HCT116 (cell line): Measurements from ENCODE around the gene CCND1. TPM values are rescaled to one million over a fixed set of nuclear protein-coding genes. Genes with fewer than 3 reads are reported as not detected.

Source experiments
- ATAC-seq: fragments of 200-7000 bp; cut with Tn5 transposase; 2 replicates; pipeline ENCODE4 v1.9.1; 2020; ENCODE audit warnings: mild to moderate bottlenecking, moderate library complexity
- BruUV-seq: library from RNA; stranded (reverse); fragments of 400-500 nt; replicated peaks from 2 replicates; lab custom pipeline; 2021; lab: Mats Ljungman, UMichigan
- CTCF ChIA-PET: fragments of 300-600 bp; sonication (Branson Sonifier 250); formaldehyde crosslinking; loops from one replicate; lab custom pipeline; 2021; ENCODE audit warnings: antibody characterized with exemption; lab: Charles Lee
- POLR2A ChIA-PET: fragments of 300-600, 350-600 bp; sonication (Branson Sonifier 250); formaldehyde crosslinking; loops from one replicate; lab custom pipeline; 2021; ENCODE audit warnings: antibody characterized with exemption; lab: Charles Lee
- RAD21 ChIA-PET, 2 experiments: fragments of 300-600 bp; sonication (Branson Sonifier 250); formaldehyde crosslinking; loops; one replicate each; lab custom pipeline; 2023; ENCODE audit warnings: low total read pairs in 2 of 2; ENCODE audit not compliant: uncharacterized antibody in 2 of 2, unreplicated experiment in 2 of 2, low non-redundant PET in 1 of 2; lab: Charles Lee
- DNase-seq: peaks from one replicate; pipeline ENCODE4 v3.0.0-alpha.2; 2010; ENCODE audit warnings: low read depth, low spot score
- H2AFZ ChIP-seq: fragments of 200-600 bp; shearing (Covaris generic), sonication (generic); 2 replicates; pipeline ENCODE4 v1.6.1; 2017; ENCODE audit warnings: low read depth, mixed run types, mixed read lengths, antibody characterized with exemption, low read length; ENCODE audit not compliant: poor library complexity, severe bottlenecking
- H3K27ac ChIP-seq: 2 replicates; pipeline ENCODE4 v1.5.1; 2012; ENCODE audit warnings: low read depth, low read length
- H3K27me3 ChIP-seq: fragments of 200-600 bp; sonication (generic); 2 replicates; pipeline ENCODE4 v1.6.1; 2016; ENCODE audit warnings: mixed run types, low read length, mixed read lengths; ENCODE audit not compliant: insufficient read depth
- H3K36me3 ChIP-seq, 2 experiments: fragments of 200-500 bp in 1 of 2; fragments of 200-600 bp in 1 of 2; sonication (Bioruptor generic) in 1 of 2; sonication (generic) in 1 of 2; 2 replicates each; pipeline versions ENCODE4 v1.5.1 to v1.6.1; 2014 to 2016; ENCODE audit warnings: low read length in 2 of 2, inconsistent platforms in 1 of 2, mixed read lengths in 1 of 2, mixed run types in 1 of 2; ENCODE audit not compliant: insufficient read depth in 2 of 2, control insufficient read depth in 1 of 2
- H3K4me1 ChIP-seq, 2 experiments: fragments of 200-600 bp in 1 of 2; sonication (generic) in 1 of 2; 2 replicates each; pipeline versions ENCODE4 v1.5.1 to v1.6.1; 2012 to 2017; ENCODE audit warnings: low read length in 2 of 2, inconsistent platforms in 1 of 2, mild to moderate bottlenecking in 1 of 2, mixed read lengths in 1 of 2, mixed run types in 1 of 2, moderate library complexity in 1 of 2; ENCODE audit not compliant: insufficient read depth in 2 of 2, control insufficient read depth in 1 of 2
- H3K4me2 ChIP-seq: fragments of 200-600 bp; sonication (generic); 2 replicates; pipeline ENCODE4 v1.6.1; 2017; ENCODE audit warnings: mixed run types, low read length, mixed read lengths
- H3K4me3 ChIP-seq, 2 experiments: fragments of 200-600 bp in 1 of 2; sonication (generic) in 1 of 2; replicated peaks in 1 of 2; 2 replicates each; pipeline ENCODE4 v1.5.1; 2011 to 2016; ENCODE audit warnings: low read length in 2 of 2, control low read depth in 1 of 2, low read depth in 1 of 2, mild to moderate bottlenecking in 1 of 2, mixed read lengths in 1 of 2, mixed run types in 1 of 2
- H3K79me2 ChIP-seq: fragments of 200-600 bp; sonication (generic); 2 replicates; pipeline ENCODE4 v1.6.1; 2017; ENCODE audit warnings: mild to moderate bottlenecking, mixed run types, low read length, moderate library complexity, mixed read lengths; ENCODE audit not compliant: insufficient read depth
- H3K9ac ChIP-seq: fragments of 200-600 bp; sonication (generic); 2 replicates; pipeline ENCODE4 v1.6.1; 2016; ENCODE audit warnings: low read length, mixed read lengths
- H3K9me2 ChIP-seq: fragments of 200-600 bp; sonication (generic), shearing (Covaris generic); 2 replicates; pipeline ENCODE4 v1.6.1; 2017; ENCODE audit warnings: mixed run types, mild to moderate bottlenecking, moderate library complexity; ENCODE audit not compliant: insufficient read depth
- H3K9me3 ChIP-seq, 2 experiments: fragments of 200-500 bp in 1 of 2; fragments of 200-600 bp in 1 of 2; sonication (Bioruptor generic) in 1 of 2; sonication (generic) in 1 of 2; 2 replicates each; pipeline ENCODE4 v1.6.1; 2014 to 2017; ENCODE audit warnings: low read length in 2 of 2, mixed read lengths in 2 of 2, inconsistent platforms in 1 of 2, low read depth in 1 of 2, mild to moderate bottlenecking in 1 of 2, mixed run types in 1 of 2, moderate library complexity in 1 of 2; ENCODE audit not compliant: control insufficient read depth in 1 of 2, insufficient read depth in 1 of 2
- H4K20me1 ChIP-seq: fragments of 200-600 bp; sonication (generic), shearing (Covaris generic); 2 replicates; pipeline ENCODE4 v1.6.1; 2017; ENCODE audit warnings: mixed run types, mild to moderate bottlenecking, moderate library complexity; ENCODE audit not compliant: insufficient read depth
- ATF3 ChIP-seq: IDR thresholded peaks from 2 replicates; pipeline ENCODE4 v1.6.1; 2012
- CBX3 ChIP-seq: IDR thresholded peaks from 2 replicates; pipeline ENCODE4 v1.6.1; 2012; ENCODE audit warnings: low read depth
- CEBPB ChIP-seq: IDR thresholded peaks from 2 replicates; pipeline ENCODE4 v1.6.1; 2012; ENCODE audit warnings: low read depth
- EGR1 ChIP-seq: IDR thresholded peaks from 2 replicates; pipeline ENCODE4 v1.6.1; 2012; ENCODE audit warnings: low read depth
- ELF1 ChIP-seq: IDR thresholded peaks from 2 replicates; pipeline ENCODE4 v1.6.1; 2012; ENCODE audit warnings: low read depth, borderline replicate concordance
- EZH2 ChIP-seq: fragments of 200-600 bp; sonication (generic); IDR thresholded peaks from 2 replicates; pipeline ENCODE4 v1.6.1; 2017; ENCODE audit warnings: antibody characterized with exemption, mixed run types
- EZH2phosphoT487 ChIP-seq: fragments of 200-600 bp; IDR thresholded peaks from 2 replicates; pipeline ENCODE4 v1.6.1; 2018; ENCODE audit warnings: antibody characterized with exemption, borderline replicate concordance
- MAX ChIP-seq: IDR thresholded peaks from 2 replicates; pipeline ENCODE4 v1.6.1; 2012
- POLR2AphosphoS5 ChIP-seq: IDR thresholded peaks from 2 replicates; pipeline ENCODE4 v1.6.1; 2011; ENCODE audit warnings: mild to moderate bottlenecking, low read depth, low read length, moderate library complexity
- REST ChIP-seq: IDR thresholded peaks from 2 replicates; pipeline ENCODE4 v1.6.1; 2012; ENCODE audit warnings: low read depth
- SIN3A ChIP-seq: IDR thresholded peaks from 2 replicates; pipeline ENCODE4 v1.6.1; 2012; ENCODE audit warnings: low read depth
- SP1 ChIP-seq: IDR thresholded peaks from 2 replicates; pipeline ENCODE4 v1.6.1; 2012; ENCODE audit warnings: low read depth
- SRF ChIP-seq: IDR thresholded peaks from 2 replicates; pipeline ENCODE4 v1.6.1; 2012; ENCODE audit warnings: low read depth
- TCF7L2 ChIP-seq: IDR thresholded peaks from 2 replicates; pipeline ENCODE4 v1.7.0; 2011; ENCODE audit warnings: borderline replicate concordance, inconsistent platforms; ENCODE audit not compliant: insufficient read depth, insufficient read length; ENCODE audit errors: extremely low read depth
- YY1 ChIP-seq: IDR thresholded peaks from 2 replicates; pipeline ENCODE4 v1.6.1; 2011; ENCODE audit warnings: low read length, low read depth, moderate library complexity, mild to moderate bottlenecking; ENCODE audit not compliant: insufficient replicate concordance; ENCODE audit errors: extremely low read depth
- ZBTB33 ChIP-seq: IDR thresholded peaks from 2 replicates; pipeline ENCODE4 v1.6.1; 2011; ENCODE audit warnings: mild to moderate bottlenecking, low read length, moderate library complexity; ENCODE audit not compliant: insufficient replicate concordance; ENCODE audit errors: extremely low read depth
- ZFX ChIP-seq: fragments of 450-650 bp; IDR thresholded peaks from 2 replicates; pipeline ENCODE4 v1.6.1; 2017
- ZNF274 ChIP-seq: fragments of 200-500 bp; sonication (Bioruptor generic); IDR thresholded peaks from 2 replicates; pipeline ENCODE4 v1.6.1; 2014; ENCODE audit warnings: mild to moderate bottlenecking, low read depth, low read length, inconsistent platforms
- intact Hi-C: fragments of 100-400 bp; cut with micrococcal nuclease; formaldehyde crosslinking; loops from 2 replicates; pipeline ENCODE4 v1.10.0; 2022
- total RNA-seq: library from RNA; stranded (reverse); gene quantifications from one replicate; pipeline ENCODE4 v1.2.1, GENCODE V29; 2021; ENCODE audit not compliant: unreplicated experiment

The CCND1 gene
- total RNA-seq, 1 experiment from 2014 or later, result 601 TPM

GRCh38 chr11:69613594-69613993 lies 27.4 kb upstream of the CCND1 start:
- ATAC-seq, result no peak
- POLR2A ChIA-PET, result no interaction called here

More at GRCh38 chr11:69613594-69613993, 27.4 kb upstream of the CCND1 start:
- H2AFZ ChIP-seq, result no peak overlapping the region
- H3K79me2 ChIP-seq, result no peaks in the 10 kb centered on the region
- TF ChIP-seq ATF3, result no peak
- TF ChIP-seq CEBPB, result no peak
- TF ChIP-seq EZH2phosphoT487, result no peak
- TF ChIP-seq EZH2, result no peak
- no peak for TF ChIP-seq ZFX
- no peak for TF ChIP-seq ZNF274
- no peak for TF ChIP-seq EGR1
- TF ChIP-seq REST, result no peak
- TF ChIP-seq YY1, result no peak
- TF ChIP-seq ELF1, result no peak
- no peak for TF ChIP-seq CBX3
- no peak for TF ChIP-seq MAX
- no peak for TF ChIP-seq SIN3A
- no peak for TF ChIP-seq SP1
- TF ChIP-seq POLR2AphosphoS5, result no peak
- TF ChIP-seq SRF, result no peak
- TF ChIP-seq TCF7L2, result no peak
- no peak for TF ChIP-seq ZBTB33
- no TSS peak for BruUV-seq
- H3K4me1 ChIP-seq, result no peaks in the 10 kb centered on the region
- H3K4me3 ChIP-seq, result no peak overlapping the region
- DNase-seq, result no peak
- ChIA-PET CTCF (no interaction called here), RAD21 (no interaction called here)
- H3K36me3 ChIP-seq, result no peaks in the 10 kb centered on the region
- H3K27me3 ChIP-seq, result no peaks in the 10 kb centered on the region
- H4K20me1 ChIP-seq, result no peaks in the 10 kb centered on the region
- H3K27ac ChIP-seq, result no peak overlapping the region
- no peak overlapping the region for H3K4me2 ChIP-seq
- H3K9me3 ChIP-seq, result no peaks in the 10 kb centered on the region
- intact Hi-C loops, result no loop called here
- H3K9me2 ChIP-seq, result no peaks in the 10 kb centered on the region
- H3K9ac ChIP-seq, result no peak overlapping the region
